ENCODE data around the gene MAP1LC3B. TPM values are rescaled to one million over a fixed set of nuclear protein-coding genes. Genes with fewer than 3 reads are reported as not detected.

The MAP1LC3B gene
- polyA plus RNA-seq, 2 of the 4 experiments (the other 2 are of a cell fraction): 52.3 to 94.1 TPM

DNA sequence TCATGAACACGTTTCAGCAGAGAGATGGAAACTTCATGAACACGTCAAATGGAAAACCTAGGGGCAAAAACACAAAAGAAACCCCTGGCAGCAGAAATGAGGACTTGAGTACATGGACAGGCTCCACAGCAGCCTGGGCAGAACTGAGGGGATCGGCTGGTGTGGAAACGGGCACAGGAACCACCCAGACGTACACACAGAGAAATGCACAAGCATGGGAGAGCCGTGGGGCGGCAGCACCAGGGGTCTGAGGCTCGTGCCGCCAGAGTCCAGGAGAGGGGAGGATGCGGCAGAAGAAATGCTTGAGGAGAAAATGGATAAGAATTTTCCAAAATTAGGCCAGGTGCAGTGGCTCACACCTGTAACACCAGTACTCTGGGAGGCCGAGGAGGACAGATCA lies 30.0 kb downstream of the MAP1LC3B start:
- no peak for ATAC-seq

DNA sequence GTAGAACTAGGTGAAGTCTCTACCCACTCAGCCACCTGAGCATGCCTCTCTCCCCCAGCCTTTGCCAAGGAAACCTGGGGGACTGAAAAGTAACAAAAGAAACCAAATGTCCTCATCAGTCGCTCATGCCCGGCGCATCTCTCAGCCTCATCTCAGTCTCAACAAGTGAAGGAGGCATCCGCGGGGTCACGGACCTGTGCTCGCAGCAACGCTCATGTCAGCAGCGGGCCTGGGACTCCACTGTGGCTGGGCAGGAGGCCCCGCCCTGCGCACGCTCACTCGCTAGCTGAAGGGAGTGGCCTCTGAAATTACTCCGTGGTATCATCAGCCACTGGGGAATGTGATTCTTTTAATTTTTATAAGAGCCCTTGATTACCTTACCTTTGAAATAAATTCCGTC lies 31.3 kb downstream of the MAP1LC3B start:
- 96% methylated on average over 15 of the region's 15 CpGs for WGBS (ENCODE audit: missing lambda C conversion rate)
- POLR2A ChIA-PET: no interaction called here
- H3K4me2 ChIP-seq: no peak overlapping the region
- H3K4me1 ChIP-seq: no peaks in the 10 kb centered on the region
- no peak overlapping the region for H3K4me3 ChIP-seq
- no peak overlapping the region for H3K27ac ChIP-seq
- ATAC-seq (no peak), FAIRE-seq (no peak), DNase-seq (ENCODE audit: low read depth in 1 of 2, low spot score in 1 of 2) (no peak)
- 0 out of 3 replicates have a peak, but pooled peaks cover 4% of the 10 kb centered on the region for H3K9me3 ChIP-seq
- CTCF ChIA-PET: interaction anchor here (11.2 kb wide), 1 partner anchor 212 kb away, joined by 153 read pairs; no protein-coding TSS in a partner anchor
- TF ChIP-seq RFX5 (IDR thresholded peaks at IDR 0.05) (no peak), TFCP2L1 (CRISPR knock-in tag; IDR thresholded peaks at IDR 0.05) (no peak)
- TF ChIP-seq, protein P1, sequence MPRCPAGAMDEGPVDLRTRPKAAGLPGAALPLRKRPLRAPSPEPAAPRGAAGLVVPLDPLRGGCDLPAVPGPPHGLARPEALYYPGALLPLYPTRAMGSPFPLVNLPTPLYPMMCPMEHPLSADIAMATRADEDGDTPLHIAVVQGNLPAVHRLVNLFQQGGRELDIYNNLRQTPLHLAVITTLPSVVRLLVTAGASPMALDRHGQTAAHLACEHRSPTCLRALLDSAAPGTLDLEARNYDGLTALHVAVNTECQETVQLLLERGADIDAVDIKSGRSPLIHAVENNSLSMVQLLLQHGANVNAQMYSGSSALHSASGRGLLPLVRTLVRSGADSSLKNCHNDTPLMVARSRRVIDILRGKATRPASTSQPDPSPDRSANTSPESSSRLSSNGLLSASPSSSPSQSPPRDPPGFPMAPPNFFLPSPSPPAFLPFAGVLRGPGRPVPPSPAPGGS (IDR thresholded peaks at IDR 0.05): no peak

More for the DNA sequence above, 30.0 kb downstream of the MAP1LC3B start:
- 93% methylated on average over 11 of the region's 11 CpGs for WGBS (ENCODE audit: missing lambda C conversion rate)
- Histone ChIP-seq H3K4me2 (no peak overlapping the region), H3K9me3 (0 out of 3 replicates have a peak, but pooled peaks cover 4% of the 10 kb centered on the region), H3K4me3 (no peak overlapping the region), H3K4me1 (no peaks in the 10 kb centered on the region), H3K27ac (no peak overlapping the region)
- TF ChIP-seq CEBPB (IDR thresholded peaks at IDR 0.05) (no peak), TFCP2L1 (CRISPR knock-in tag; IDR thresholded peaks at IDR 0.05) (no peak), POLR2AphosphoS2 (conservative IDR thresholded peaks at IDR 0.05; ENCODE audit: low read length) (no peak), SMC3 (IDR thresholded peaks at IDR 0.05) (no peak), CHD4 (IDR thresholded peaks at IDR 0.05; ENCODE audit: borderline replicate concordance) (no peak), ZFP36 (IDR thresholded peaks at IDR 0.05; ENCODE audit: borderline replicate concordance, partially characterized antibody) (no peak), RAD21 (conservative IDR thresholded peaks at IDR 0.05 in 1 of 2, IDR thresholded peaks at IDR 0.05 in 1 of 2) (no peak), TP53 (CRISPR knock-in tag; IDR thresholded peaks at IDR 0.05) (no peak), RCOR1 (IDR thresholded peaks at IDR 0.05; ENCODE audit: low read depth, low read length) (no peak), FOSL2 (IDR thresholded peaks at IDR 0.05) (no peak), FOSL2 (CRISPR knock-in tag; IDR thresholded peaks at IDR 0.05) (no peak), SREBF2 (IDR thresholded peaks at IDR 0.05) (no peak), ESRRA (IDR thresholded peaks at IDR 0.05; ENCODE audit: borderline replicate concordance, low read length) (no peak), ZSCAN20 (CRISPR knock-in tag; IDR thresholded peaks at IDR 0.05) (no peak), JUNB (IDR thresholded peaks at IDR 0.05) (no peak), FOSB (CRISPR knock-in tag; IDR thresholded peaks at IDR 0.05) (no peak)
- TF ChIP-seq, protein P2, sequence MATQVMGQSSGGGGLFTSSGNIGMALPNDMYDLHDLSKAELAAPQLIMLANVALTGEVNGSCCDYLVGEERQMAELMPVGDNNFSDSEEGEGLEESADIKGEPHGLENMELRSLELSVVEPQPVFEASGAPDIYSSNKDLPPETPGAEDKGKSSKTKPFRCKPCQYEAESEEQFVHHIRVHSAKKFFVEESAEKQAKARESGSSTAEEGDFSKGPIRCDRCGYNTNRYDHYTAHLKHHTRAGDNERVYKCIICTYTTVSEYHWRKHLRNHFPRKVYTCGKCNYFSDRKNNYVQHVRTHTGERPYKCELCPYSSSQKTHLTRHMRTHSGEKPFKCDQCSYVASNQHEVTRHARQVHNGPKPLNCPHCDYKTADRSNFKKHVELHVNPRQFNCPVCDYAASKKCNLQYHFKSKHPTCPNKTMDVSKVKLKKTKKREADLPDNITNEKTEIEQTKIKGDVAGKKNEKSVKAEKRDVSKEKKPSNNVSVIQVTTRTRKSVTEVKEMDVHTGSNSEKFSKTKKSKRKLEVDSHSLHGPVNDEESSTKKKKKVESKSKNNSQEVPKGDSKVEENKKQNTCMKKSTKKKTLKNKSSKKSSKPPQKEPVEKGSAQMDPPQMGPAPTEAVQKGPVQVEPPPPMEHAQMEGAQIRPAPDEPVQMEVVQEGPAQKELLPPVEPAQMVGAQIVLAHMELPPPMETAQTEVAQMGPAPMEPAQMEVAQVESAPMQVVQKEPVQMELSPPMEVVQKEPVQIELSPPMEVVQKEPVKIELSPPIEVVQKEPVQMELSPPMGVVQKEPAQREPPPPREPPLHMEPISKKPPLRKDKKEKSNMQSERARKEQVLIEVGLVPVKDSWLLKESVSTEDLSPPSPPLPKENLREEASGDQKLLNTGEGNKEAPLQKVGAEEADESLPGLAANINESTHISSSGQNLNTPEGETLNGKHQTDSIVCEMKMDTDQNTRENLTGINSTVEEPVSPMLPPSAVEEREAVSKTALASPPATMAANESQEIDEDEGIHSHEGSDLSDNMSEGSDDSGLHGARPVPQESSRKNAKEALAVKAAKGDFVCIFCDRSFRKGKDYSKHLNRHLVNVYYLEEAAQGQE (IDR thresholded peaks at IDR 0.05): no peak
- TF ChIP-seq, protein P3, sequence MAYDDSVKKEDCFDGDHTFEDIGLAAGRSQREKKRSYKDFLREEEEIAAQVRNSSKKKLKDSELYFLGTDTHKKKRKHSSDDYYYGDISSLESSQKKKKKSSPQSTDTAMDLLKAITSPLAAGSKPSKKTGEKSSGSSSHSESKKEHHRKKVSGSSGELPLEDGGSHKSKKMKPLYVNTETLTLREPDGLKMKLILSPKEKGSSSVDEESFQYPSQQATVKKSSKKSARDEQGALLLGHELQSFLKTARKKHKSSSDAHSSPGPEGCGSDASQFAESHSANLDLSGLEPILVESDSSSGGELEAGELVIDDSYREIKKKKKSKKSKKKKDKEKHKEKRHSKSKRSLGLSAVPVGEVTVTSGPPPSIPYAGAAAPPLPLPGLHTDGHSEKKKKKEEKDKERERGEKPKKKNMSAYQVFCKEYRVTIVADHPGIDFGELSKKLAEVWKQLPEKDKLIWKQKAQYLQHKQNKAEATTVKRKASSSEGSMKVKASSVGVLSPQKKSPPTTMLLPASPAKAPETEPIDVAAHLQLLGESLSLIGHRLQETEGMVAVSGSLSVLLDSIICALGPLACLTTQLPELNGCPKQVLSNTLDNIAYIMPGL (CRISPR knock-in tag; IDR thresholded peaks at IDR 0.05; ENCODE audit: borderline replicate concordance): no peak
- FAIRE-seq (no peak), DNase-seq (ENCODE audit: low read depth in 1 of 2, low spot score in 1 of 2) (no peak)
- ChIA-PET CTCF (interaction anchor here (11.2 kb wide), 1 partner anchor 214 kb away, joined by 153 read pairs; no protein-coding TSS in a partner anchor), POLR2A (no interaction called here)

All from A549 (cell line).